Heart left ventricle (tissue), 13 donors: Measurements from ENCODE around the gene MAMDC2.

Experiments used
- POLR2A ChIP-seq, 2 donors: fragments of 450-650 bp; IDR thresholded peaks; one replicate each; pipeline ENCODE4 v1.6.1; 2017; ENCODE audit warnings: antibody characterized with exemption in 2 of 2, mild to moderate bottlenecking in 2 of 2, moderate library complexity in 2 of 2
- TF ChIP-seq, protein P1 (sequence below), 12 donors: fragments of 200-600 bp; sonication (generic) in 4 of 12; IDR thresholded peaks; one replicate each; pipeline versions ENCODE4 v1.5.0 to v1.8.0; 2018 to 2022; ENCODE audit warnings: antibody characterized with exemption in 12 of 12, mild to moderate bottlenecking in 5 of 12
- donor health status: ischemic (EF 13 %, LVEDD 7.1; RV severe dilation, severe dysfunction).
- donor health status: DM: no; HTN: yes; CAD: no.
- donor health status: DM: no; HTN: no; CAD: no.
- donor health status: ischemic (EF 25% LVEDD 6.9; RV normal size, moderate dysfunction).
- donor health status: ischemic (EF 25% LVEDD 5.7; RV mildly dilated, moderate dysfunction).
- donor health status: ischemic (EF 35%, LVEDD 5.7; RV mildly dilated, moderate dysfunction).
- donor health status: nonischemic (EF 11% LVEDD 7.7; RV severe dilation, severe dysfunction).
- donor health status: DM: yes; HTN: yes; CAD: no.
- donor health status: PGD.
- donor health status: ischemic (EF 29% LVEDD 5.4; RV normal size, mild dysfunction).
- donor health status: nonischemic (EF 23%, LVEDD 6.1; RV moderate dilation, normal function).

DNA sequence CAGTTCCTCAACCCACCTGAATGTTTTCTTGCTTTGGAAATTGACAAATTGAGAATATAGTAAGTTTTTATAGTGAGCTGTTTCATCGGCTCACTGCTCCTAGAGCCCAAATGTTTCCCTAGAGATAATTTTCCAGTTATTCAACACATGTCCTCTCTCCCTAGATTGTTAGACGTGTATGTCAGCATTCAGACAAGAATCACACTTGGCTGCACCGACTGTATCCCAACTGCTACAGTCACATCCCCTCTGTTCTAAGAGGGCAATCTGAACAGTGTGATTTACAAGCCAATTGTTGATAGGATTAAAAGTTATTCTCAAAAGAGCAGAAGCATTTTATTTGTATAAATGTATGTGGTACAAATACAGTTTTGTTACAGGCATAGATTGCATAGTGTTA, 93.9 kb downstream of the MAMDC2 start:
- TF ChIP-seq, protein P1, sequence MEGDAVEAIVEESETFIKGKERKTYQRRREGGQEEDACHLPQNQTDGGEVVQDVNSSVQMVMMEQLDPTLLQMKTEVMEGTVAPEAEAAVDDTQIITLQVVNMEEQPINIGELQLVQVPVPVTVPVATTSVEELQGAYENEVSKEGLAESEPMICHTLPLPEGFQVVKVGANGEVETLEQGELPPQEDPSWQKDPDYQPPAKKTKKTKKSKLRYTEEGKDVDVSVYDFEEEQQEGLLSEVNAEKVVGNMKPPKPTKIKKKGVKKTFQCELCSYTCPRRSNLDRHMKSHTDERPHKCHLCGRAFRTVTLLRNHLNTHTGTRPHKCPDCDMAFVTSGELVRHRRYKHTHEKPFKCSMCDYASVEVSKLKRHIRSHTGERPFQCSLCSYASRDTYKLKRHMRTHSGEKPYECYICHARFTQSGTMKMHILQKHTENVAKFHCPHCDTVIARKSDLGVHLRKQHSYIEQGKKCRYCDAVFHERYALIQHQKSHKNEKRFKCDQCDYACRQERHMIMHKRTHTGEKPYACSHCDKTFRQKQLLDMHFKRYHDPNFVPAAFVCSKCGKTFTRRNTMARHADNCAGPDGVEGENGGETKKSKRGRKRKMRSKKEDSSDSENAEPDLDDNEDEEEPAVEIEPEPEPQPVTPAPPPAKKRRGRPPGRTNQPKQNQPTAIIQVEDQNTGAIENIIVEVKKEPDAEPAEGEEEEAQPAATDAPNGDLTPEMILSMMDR (IDR thresholded peaks at IDR 0.05), result no peak
- TF ChIP-seq POLR2A (IDR thresholded peaks at IDR 0.05), result no peak
